Astrocyte (in vitro differentiated cells and primary cell): Measurements from ENCODE around the gene SYTL3. TPM values are rescaled to one million over a fixed set of nuclear protein-coding genes. Genes with fewer than 3 reads are reported as not detected.

ENCODE experiments used
- DNase-seq: peaks from one replicate; pipeline ENCODE4 v3.0.0-alpha.2; 2010; ENCODE audit warnings: low read depth
- FAIRE-seq: peaks from 2 replicates; lab custom pipeline; 2011; peaks lifted over from hg19 to GRCh38; lab: Jason Lieb, UNC
- H2AFZ ChIP-seq: 2 replicates; pipeline ENCODE4 v1.6.0; 2012; ENCODE audit warnings: low read depth, low read length, inconsistent platforms
- H3K27ac ChIP-seq: 2 replicates; pipeline ENCODE4 v1.5.1; 2011; ENCODE audit warnings: low read depth, low read length, inconsistent platforms
- H3K27me3 ChIP-seq: 2 replicates; pipeline ENCODE4 v1.6.0; 2011; ENCODE audit warnings: low read length, inconsistent platforms; ENCODE audit not compliant: insufficient read depth
- H3K36me3 ChIP-seq: 2 replicates; pipeline ENCODE4 v1.5.1; 2011; ENCODE audit warnings: low read length, inconsistent platforms; ENCODE audit not compliant: insufficient read depth
- H3K4me1 ChIP-seq: 2 replicates; pipeline ENCODE4 v1.5.1; 2011; ENCODE audit warnings: low read length, inconsistent platforms; ENCODE audit not compliant: insufficient read depth
- H3K4me2 ChIP-seq: 2 replicates; pipeline ENCODE4 v1.6.0; 2012; ENCODE audit warnings: low read length, inconsistent platforms
- H3K4me3 ChIP-seq: 2 replicates; pipeline ENCODE4 v1.5.1; 2011; ENCODE audit warnings: low read depth, mild to moderate bottlenecking, low read length, inconsistent platforms; ENCODE audit not compliant: insufficient read depth
- H3K79me2 ChIP-seq: 2 replicates; pipeline ENCODE4 v1.6.0; 2012; ENCODE audit warnings: mild to moderate bottlenecking, low read length, inconsistent platforms; ENCODE audit not compliant: insufficient read depth
- H3K9ac ChIP-seq: 2 replicates; pipeline ENCODE4 v1.6.0; 2012; ENCODE audit warnings: mild to moderate bottlenecking, low read length, inconsistent platforms
- H3K9me3 ChIP-seq: 2 replicates; pipeline ENCODE4 v1.5.1; 2012; ENCODE audit warnings: low read depth, mild to moderate bottlenecking, low read length, inconsistent platforms; ENCODE audit not compliant: insufficient read depth
- H4K20me1 ChIP-seq: 2 replicates; pipeline ENCODE4 v1.6.0; 2012; ENCODE audit warnings: low read length, inconsistent platforms; ENCODE audit not compliant: insufficient read depth
- H3K27ac Mint-ChIP-seq: one replicate; pipeline ENCODE4 v1.8.0; 2021; ENCODE audit warnings: mild to moderate bottlenecking, mixed read lengths; ENCODE audit not compliant: unreplicated experiment
- H3K27me3 Mint-ChIP-seq: one replicate; pipeline ENCODE4 v1.8.0; 2021; ENCODE audit warnings: low read depth, mixed read lengths; ENCODE audit not compliant: unreplicated experiment
- H3K36me3 Mint-ChIP-seq: one replicate; pipeline ENCODE4 v1.8.0; 2021; ENCODE audit warnings: low read depth, mixed read lengths; ENCODE audit not compliant: unreplicated experiment
- H3K4me1 Mint-ChIP-seq: one replicate; pipeline ENCODE4 v1.8.0; 2021; ENCODE audit warnings: low read depth, mixed read lengths; ENCODE audit not compliant: unreplicated experiment
- H3K4me3 Mint-ChIP-seq: one replicate; pipeline ENCODE4 v1.8.0; 2021; ENCODE audit warnings: mild to moderate bottlenecking, moderate library complexity, mixed read lengths; ENCODE audit not compliant: unreplicated experiment
- H3K9me3 Mint-ChIP-seq: one replicate; pipeline ENCODE4 v1.8.0; 2021; ENCODE audit warnings: mild to moderate bottlenecking, mixed read lengths; ENCODE audit not compliant: unreplicated experiment
- EZH2 ChIP-seq: IDR thresholded peaks from 2 replicates; pipeline ENCODE4 v1.6.1; 2012; ENCODE audit warnings: mild to moderate bottlenecking, low read length, inconsistent platforms; ENCODE audit not compliant: insufficient read depth
- total RNA-seq: library from RNA; stranded (reverse); gene quantifications from 2 replicates; pipeline ENCODE4 v1.2.1, GENCODE V29; 2021
- TF ChIP-seq, protein P1 (sequence below): IDR thresholded peaks from 2 replicates; pipeline ENCODE4 v1.5.1; 2011; ENCODE audit warnings: low read depth, mild to moderate bottlenecking, inconsistent platforms, low read length, moderate library complexity; ENCODE audit not compliant: insufficient read depth

The SYTL3 gene
- total RNA-seq, 1 donor from 2014 or later, result 1.2 TPM

DNA sequence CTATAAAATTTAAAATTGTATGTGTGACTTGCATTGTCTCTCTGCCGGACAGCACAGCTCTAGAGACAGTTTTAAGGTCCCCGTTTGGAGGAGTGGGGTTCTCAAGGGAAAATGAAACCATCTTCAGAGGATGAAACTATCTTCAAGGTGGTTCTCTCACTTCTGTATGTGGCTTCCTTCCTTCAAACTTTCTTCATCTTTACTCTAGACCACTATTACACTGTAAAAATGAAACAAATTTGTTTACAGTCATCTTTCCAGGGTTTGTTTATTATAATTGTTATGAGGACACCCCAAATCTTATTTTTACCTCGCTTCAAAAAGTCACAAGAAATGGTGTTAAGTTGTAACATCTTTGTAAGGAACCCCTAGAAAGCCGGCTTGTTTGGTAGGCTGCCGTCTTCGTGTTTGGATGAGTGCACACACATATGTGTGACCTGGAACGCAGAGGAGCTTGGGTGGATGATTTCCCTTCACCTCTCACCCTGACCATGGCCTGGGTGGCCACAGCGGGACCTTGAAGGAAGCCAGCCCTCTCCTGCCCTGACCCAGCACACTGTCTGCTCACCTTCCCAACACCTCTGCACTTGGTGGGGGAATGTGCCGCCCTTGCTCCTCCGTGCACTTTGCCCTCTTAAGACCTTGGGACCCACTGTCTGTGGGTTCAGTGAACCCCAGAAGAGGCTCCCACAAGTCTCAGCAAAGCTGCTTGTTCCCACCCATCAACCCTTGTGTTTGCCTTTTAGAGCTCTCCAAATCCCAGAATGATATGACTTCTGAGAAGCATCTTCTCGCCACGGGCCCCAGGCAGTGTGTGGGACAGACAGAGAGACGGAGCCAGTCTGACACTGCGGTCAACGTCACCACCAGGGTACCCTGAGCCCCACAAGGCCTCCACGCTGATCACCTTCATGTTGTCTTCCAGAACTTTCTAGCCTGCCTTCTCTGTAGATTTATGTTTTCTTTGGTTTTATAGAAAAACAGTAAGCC lies 67.8 kb downstream of the SYTL3 start:
- Mint-ChIP-seq H3K27me3 (peaks cover 10% of the 10 kb centered on the region), H3K9me3 (no peaks in the 10 kb centered on the region), H3K36me3 (no peaks in the 10 kb centered on the region), H3K4me1 (peaks cover 18% of the 10 kb centered on the region), H3K27ac (no peak overlapping the region), H3K4me3 (no peak overlapping the region)
- H3K9me3 ChIP-seq, result no peaks in the 10 kb centered on the region
- H3K4me2 ChIP-seq, result no peak overlapping the region
- H3K4me1 ChIP-seq, result peaks cover 15% of the 10 kb centered on the region
- H3K79me2 ChIP-seq, result no peaks in the 10 kb centered on the region
- H3K27ac ChIP-seq, result no peak overlapping the region
- H3K9ac ChIP-seq, result no peak overlapping the region
- no peak for TF ChIP-seq EZH2
- TF ChIP-seq, protein P1, sequence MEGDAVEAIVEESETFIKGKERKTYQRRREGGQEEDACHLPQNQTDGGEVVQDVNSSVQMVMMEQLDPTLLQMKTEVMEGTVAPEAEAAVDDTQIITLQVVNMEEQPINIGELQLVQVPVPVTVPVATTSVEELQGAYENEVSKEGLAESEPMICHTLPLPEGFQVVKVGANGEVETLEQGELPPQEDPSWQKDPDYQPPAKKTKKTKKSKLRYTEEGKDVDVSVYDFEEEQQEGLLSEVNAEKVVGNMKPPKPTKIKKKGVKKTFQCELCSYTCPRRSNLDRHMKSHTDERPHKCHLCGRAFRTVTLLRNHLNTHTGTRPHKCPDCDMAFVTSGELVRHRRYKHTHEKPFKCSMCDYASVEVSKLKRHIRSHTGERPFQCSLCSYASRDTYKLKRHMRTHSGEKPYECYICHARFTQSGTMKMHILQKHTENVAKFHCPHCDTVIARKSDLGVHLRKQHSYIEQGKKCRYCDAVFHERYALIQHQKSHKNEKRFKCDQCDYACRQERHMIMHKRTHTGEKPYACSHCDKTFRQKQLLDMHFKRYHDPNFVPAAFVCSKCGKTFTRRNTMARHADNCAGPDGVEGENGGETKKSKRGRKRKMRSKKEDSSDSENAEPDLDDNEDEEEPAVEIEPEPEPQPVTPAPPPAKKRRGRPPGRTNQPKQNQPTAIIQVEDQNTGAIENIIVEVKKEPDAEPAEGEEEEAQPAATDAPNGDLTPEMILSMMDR, result no peak
- DNase-seq, result no peak
- no peak for FAIRE-seq
- H3K36me3 ChIP-seq, result no peaks in the 10 kb centered on the region
- no peak overlapping the region for H3K4me3 ChIP-seq
- H3K27me3 ChIP-seq, result no peaks in the 10 kb centered on the region
- H4K20me1 ChIP-seq, result no peaks in the 10 kb centered on the region
- no peak overlapping the region for H2AFZ ChIP-seq

DNA sequence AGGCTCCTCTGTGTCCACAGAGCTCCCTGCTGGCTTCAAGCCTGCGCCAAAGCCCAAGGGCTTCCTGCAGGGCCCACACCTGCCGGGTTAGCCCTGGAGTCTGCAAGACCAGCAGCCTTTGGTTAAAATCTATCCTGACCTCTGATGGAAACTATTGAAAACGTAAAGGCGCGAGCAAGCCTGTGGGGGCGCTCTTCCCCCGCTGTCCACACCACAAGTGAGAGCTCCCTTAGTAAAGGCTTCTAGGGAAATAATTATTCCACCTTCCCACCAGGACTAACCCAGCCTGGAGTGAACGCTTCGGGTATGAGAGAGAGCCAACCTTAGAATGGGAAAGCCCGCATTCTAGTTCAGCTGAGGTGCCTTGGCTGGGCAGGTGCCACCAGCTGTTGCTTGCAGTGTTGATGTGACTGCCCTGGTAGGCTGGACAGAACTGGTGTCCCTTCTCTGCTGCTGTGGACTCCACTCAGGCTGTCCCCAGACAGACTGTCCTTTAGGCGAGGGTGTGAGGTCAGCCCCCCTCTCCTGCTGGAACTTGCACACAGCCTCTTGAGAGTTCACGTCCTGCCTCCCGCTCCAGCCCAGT lies 68.7 kb downstream of the SYTL3 start:
- no peak overlapping the region for H2AFZ ChIP-seq
- no peaks in the 10 kb centered on the region for H3K9me3 Mint-ChIP-seq

More for the DNA sequence above, 68.7 kb downstream of the SYTL3 start:
- no peaks in the 10 kb centered on the region for H3K27me3 ChIP-seq
- H3K9ac ChIP-seq, result no peak overlapping the region
- Mint-ChIP-seq H3K27ac (no peak overlapping the region), H3K4me1 (peaks cover 18% of the 10 kb centered on the region), H3K27me3 (peaks cover 10% of the 10 kb centered on the region), H3K4me3 (no peak overlapping the region), H3K36me3 (no peaks in the 10 kb centered on the region)
- FAIRE-seq, result no peak
- H3K4me2 ChIP-seq, result no peak overlapping the region
- H3K27ac ChIP-seq, result no peak overlapping the region
- H3K9me3 ChIP-seq, result no peaks in the 10 kb centered on the region
- no peaks in the 10 kb centered on the region for H3K36me3 ChIP-seq
- TF ChIP-seq EZH2, result no peak
- TF ChIP-seq, protein P1, result peak; percentile 64
- no peaks in the 10 kb centered on the region for H3K79me2 ChIP-seq
- no peak for DNase-seq
- H3K4me1 ChIP-seq, result peaks cover 15% of the 10 kb centered on the region
- H3K4me3 ChIP-seq, result no peak overlapping the region
- no peaks in the 10 kb centered on the region for H4K20me1 ChIP-seq
